SJCRH30 (cell line): ENCODE data around the gene CUZD1. TPM values are rescaled to one million over a fixed set of nuclear protein-coding genes. Genes with fewer than 3 reads are reported as not detected.

Source experiments
- DNase-seq, 2 experiments: peaks; one replicate each; pipeline ENCODE4 v3.0.0-alpha.2; 2015 to 2020
- H3K27ac ChIP-seq: fragments of 250-450 bp; sonication (Bioruptor Pico); 2 replicates; pipeline ENCODE4 v1.5.1; 2020; ENCODE audit warnings: mild to moderate bottlenecking, moderate library complexity
- H3K27me3 ChIP-seq: fragments of 250-450 bp; sonication (Bioruptor Pico); 2 replicates; pipeline ENCODE4 v1.5.1; 2020; ENCODE audit warnings: mild to moderate bottlenecking, moderate library complexity
- H3K36me3 ChIP-seq: fragments of 250-450 bp; sonication (Bioruptor Pico); 2 replicates; pipeline ENCODE4 v1.5.1; 2020; ENCODE audit warnings: mild to moderate bottlenecking, moderate library complexity
- H3K4me1 ChIP-seq: fragments of 250-450 bp; sonication (Bioruptor Pico); 2 replicates; pipeline ENCODE4 v1.5.1; 2020; ENCODE audit warnings: mild to moderate bottlenecking, moderate library complexity
- H3K4me3 ChIP-seq: fragments of 250-450 bp; sonication (Bioruptor Pico); 2 replicates; pipeline ENCODE4 v1.5.1; 2020; ENCODE audit warnings: mild to moderate bottlenecking, moderate library complexity
- H3K9me3 ChIP-seq: fragments of 250-450 bp; sonication (Bioruptor Pico); replicated peaks from 2 replicates; pipeline ENCODE4 v1.5.1; 2020; ENCODE audit warnings: mild to moderate bottlenecking, moderate library complexity
- total RNA-seq: library from RNA; depleted of rRNA; stranded (reverse); fragments of >200 nt; shearing (Covaris generic); gene quantifications from 2 replicates; pipeline ENCODE4 v1.2.3, GENCODE V29; 2014; rRNA removed

CUZD1 gene
- total RNA-seq, 1 experiment from 2014 or later = 3.3 TPM

DNA sequence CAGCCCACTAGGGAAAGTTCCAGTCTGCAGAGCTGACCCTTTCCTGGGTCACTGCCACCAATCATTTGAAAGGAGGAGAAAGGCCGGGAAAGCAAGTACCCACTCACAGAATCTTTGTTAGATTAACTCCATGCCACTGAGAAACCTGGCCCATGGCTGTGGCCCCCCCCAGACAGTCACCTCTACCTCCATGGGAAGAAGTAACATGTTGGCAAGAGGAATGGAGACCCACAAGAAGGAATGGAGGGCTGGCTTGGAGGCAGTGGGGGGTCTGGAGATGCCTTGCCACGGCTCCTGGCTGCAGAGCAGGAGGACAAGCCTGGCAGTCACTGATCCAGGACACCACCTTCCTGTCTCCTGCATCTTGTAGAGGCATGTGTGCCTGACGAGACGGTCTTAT is 32.9 kb downstream of the CUZD1 start:
- no peak for DNase-seq
- Histone ChIP-seq H3K9me3 (no peaks in the 10 kb centered on the region), H3K36me3 (no peaks in the 10 kb centered on the region), H3K27me3 (no peaks in the 10 kb centered on the region), H3K4me1 (no peaks in the 10 kb centered on the region), H3K4me3 (no peak overlapping the region), H3K27ac (no peak overlapping the region)

DNA sequence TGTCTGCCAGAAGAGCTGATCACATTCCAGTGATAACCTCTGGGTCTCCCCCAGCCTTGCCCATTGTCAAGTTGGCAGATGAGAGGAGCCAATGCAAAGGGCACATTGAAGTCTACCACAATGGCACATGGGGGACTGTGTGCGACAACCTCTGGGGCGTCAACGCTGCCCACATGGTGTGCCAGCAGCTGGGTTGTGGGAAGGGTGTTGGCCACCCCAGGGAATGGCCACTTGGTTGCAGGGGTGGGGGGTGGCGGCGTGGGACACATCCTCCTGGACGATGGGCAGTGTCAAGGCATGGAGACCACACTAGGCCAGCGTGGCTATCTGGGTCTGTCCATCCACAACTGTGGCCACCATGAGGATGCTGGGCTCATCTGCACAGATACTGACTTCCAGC is 43.4 kb downstream of the CUZD1 start:
- no peak for DNase-seq
- no peaks in the 10 kb centered on the region for H3K9me3 ChIP-seq

DNA sequence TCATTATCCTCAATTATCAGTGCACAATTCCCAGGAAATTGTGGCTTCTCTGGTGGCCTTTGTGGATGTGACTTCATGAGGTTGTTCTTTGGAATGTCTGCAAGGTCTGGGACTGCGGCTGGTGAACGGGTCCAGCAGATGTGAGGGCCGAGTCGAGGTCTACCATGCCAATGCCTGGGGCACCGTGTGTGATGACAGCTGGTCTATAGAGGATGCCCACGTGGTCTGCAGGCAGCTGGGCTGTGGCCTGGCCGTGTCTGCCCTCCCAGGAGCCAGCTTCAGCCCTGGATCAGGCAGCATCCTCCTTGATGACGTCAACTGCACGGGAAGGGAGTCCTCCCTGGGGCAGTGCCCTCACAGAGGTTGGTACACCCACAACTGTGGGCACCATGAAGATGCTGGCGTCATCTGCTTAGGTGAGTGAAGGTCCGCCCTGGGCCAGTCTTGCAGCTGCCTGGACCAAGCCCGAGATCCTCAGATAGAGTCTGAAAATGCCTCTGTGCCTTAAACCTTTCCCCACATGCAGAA is 46.9 kb downstream of the CUZD1 start:
- no peak overlapping the region for H3K27ac ChIP-seq
- H3K27me3 ChIP-seq = no peaks in the 10 kb centered on the region
- DNase-seq = peak; percentile 36 to 45
- H3K36me3 ChIP-seq = no peaks in the 10 kb centered on the region
- H3K4me3 ChIP-seq = no peak overlapping the region
- H3K9me3 ChIP-seq = no peaks in the 10 kb centered on the region
- H3K4me1 ChIP-seq = no peaks in the 10 kb centered on the region

More for the DNA sequence above, 43.4 kb downstream of the CUZD1 start:
- Histone ChIP-seq H3K36me3 (no peaks in the 10 kb centered on the region), H3K27me3 (no peaks in the 10 kb centered on the region), H3K27ac (no peak overlapping the region), H3K4me1 (no peaks in the 10 kb centered on the region), H3K4me3 (no peak overlapping the region)

DNA sequence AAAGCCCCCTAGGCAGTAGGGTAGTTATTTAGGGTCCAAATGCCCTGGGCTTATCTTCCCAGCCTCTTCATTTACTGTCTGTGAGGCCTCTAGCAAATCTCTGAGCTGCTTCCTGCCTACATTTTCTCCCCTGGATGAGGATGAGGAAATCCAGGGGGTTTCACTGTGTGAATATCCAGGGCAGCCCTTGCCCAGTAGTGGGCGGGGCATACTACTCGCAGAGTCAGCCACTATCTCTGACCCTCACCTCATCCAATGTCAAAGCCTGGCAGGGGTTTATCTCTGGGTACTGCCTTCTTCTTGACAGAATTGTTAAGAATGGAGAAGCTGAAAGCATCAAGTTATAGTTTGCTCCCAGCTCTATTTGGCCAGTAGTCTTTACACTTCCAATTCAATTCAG is 48.9 kb downstream of the CUZD1 start:
- DNase-seq = no peak
- Histone ChIP-seq H3K36me3 (no peaks in the 10 kb centered on the region), H3K27me3 (0 out of 2 replicates have a peak, but pooled peaks cover 3% of the 10 kb centered on the region), H3K4me1 (no peaks in the 10 kb centered on the region), H3K9me3 (no peaks in the 10 kb centered on the region), H3K4me3 (no peak overlapping the region), H3K27ac (no peak overlapping the region)

DNA sequence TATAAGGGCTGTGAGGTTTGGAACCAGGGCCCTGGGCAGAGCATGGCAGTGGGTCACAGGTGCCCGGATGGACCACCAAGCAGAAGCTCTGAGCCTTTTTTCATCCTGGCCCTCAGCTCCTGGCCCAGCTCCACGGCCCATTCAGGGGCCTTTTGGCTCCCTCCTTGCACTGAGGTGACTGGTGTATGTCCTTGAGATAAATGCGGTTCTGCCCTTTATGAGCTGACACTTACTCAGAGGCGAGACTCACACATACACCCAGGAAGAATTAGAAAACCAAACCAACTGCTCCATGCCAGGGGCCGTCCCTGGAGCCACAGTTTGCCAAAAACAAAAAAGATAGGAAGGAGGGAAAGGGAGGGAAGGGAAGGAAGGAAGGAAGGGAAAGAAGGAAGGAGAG is 49.7 kb downstream of the CUZD1 start:
- H3K27me3 ChIP-seq = 0 out of 2 replicates have a peak, but pooled peaks cover 3% of the 10 kb centered on the region
- no peaks in the 10 kb centered on the region for H3K36me3 ChIP-seq
- no peak overlapping the region for H3K4me3 ChIP-seq
- H3K4me1 ChIP-seq = no peaks in the 10 kb centered on the region
- no peaks in the 10 kb centered on the region for H3K9me3 ChIP-seq
- H3K27ac ChIP-seq = no peak overlapping the region
- DNase-seq = no peak

DNA sequence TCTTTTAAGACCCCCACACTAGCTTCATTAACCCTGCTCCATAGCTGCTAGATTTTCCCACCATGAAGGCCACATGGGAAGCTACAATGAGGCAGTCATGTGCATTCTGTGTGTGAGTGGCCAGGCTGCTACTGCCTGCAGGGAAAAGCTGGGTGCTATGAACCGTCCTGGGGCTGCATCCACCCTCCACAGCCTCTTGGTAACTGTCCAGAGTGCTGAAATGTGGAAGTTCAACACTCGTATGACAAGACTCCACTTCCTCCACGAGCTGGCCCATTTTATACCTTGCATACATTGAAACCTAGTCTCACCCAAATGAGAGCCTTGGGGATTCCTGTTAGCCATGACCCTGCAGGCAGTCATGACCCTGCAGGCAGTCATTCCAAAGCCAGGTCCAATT is 59.4 kb downstream of the CUZD1 start:
- peak; percentile 54 to 76 for DNase-seq
- H3K9me3 ChIP-seq = no peaks in the 10 kb centered on the region
- H3K36me3 ChIP-seq = no peaks in the 10 kb centered on the region
- H3K4me1 ChIP-seq = no peaks in the 10 kb centered on the region
- H3K4me3 ChIP-seq = no peak overlapping the region
- no peak overlapping the region for H3K27ac ChIP-seq
- H3K27me3 ChIP-seq = no peaks in the 10 kb centered on the region

DNA sequence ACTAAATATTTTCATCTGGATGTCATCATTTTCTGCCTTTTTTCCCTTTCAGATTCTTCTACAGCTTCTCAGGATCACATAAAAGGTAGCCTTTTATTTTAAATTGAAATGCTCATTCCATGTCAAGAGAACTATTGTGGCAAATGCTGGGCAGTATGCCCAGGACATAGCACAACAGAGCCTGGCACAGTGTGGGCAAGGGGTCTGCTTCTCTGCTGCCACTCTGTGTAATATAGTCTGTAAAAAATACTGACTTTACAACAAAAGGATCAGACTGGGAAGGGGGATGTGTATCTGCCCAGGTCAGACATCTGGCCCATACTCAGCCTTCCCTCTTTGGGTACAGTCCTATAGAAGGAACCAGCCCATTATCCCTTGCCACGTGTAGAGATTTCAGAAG is 62.7 kb downstream of the CUZD1 start:
- Histone ChIP-seq H3K4me1 (no peaks in the 10 kb centered on the region), H3K36me3 (no peaks in the 10 kb centered on the region), H3K9me3 (no peaks in the 10 kb centered on the region), H3K4me3 (no peak overlapping the region), H3K27ac (no peak overlapping the region), H3K27me3 (no peaks in the 10 kb centered on the region)
- no peak for DNase-seq

Other genes starting within 250 kb of the CUZD1 start
- gene C10orf120, start 146.0 kb downstream of the CUZD1 start, total RNA-seq = not detected in 2 replicates
- 11.2 and 19.9 TPM in 2 replicates for gene FAM24B, start 33.7 kb upstream of the CUZD1 start, total RNA-seq
- gene FAM24A, start 64.8 kb upstream of the CUZD1 start, total RNA-seq = not detected in 2 replicates
- gene C10orf88, start 108.4 kb upstream of the CUZD1 start, total RNA-seq = 12.0 and 14.1 TPM in 2 replicates
- 6.8 and 7.9 TPM in 2 replicates for gene PSTK, start 134.5 kb upstream of the CUZD1 start, total RNA-seq
- 7.8 and 9.3 TPM in 2 replicates for gene IKZF5, start 162.9 kb upstream of the CUZD1 start, total RNA-seq
- gene ACADSB, start 163.1 kb upstream of the CUZD1 start, total RNA-seq = 8.0 and 9.6 TPM in 2 replicates